22Rv1 (cell line): Measurements from ENCODE around the gene SKA3.

Experiments used
- CTCF ChIP-seq: fragments of 450-650 bp; IDR thresholded peaks from 2 replicates; pipeline ENCODE4 v1.5.1; 2017; ENCODE audit warnings: mild to moderate bottlenecking
- ZFX ChIP-seq: fragments of 450-650 bp; IDR thresholded peaks from 2 replicates; pipeline ENCODE4 v1.6.1; 2017; ENCODE audit warnings: antibody characterized with exemption, borderline replicate concordance

GRCh38 chr13:21133077-21133476, 43.3 kb downstream of the SKA3 start:
- TF ChIP-seq CTCF (no peak), ZFX (no peak)
